ENCODE measurements around the gene TF.

TF gene

GRCh38 chr3:133745981-133746711 lies at the start of gene TF:
TF (plus strand) TSS chr3:133746393; CDS start chr3:133746441, 48 bp downstream.
- no peaks in the 10 kb centered on the region for H3K9me3 ChIP-seq (ENCODE audit: low read depth, low read length)
- no peak for TF ChIP-seq FOXP2 (optimal IDR thresholded peaks at IDR 0.05; ENCODE audit: control extremely low read depth, extremely low read length, insufficient read depth)
- no peak for TF ChIP-seq POLR2AphosphoS5 (IDR thresholded peaks at IDR 0.05; ENCODE audit: borderline replicate concordance, low read depth, low read length)
- no peak for TF ChIP-seq EZH2 (IDR thresholded peaks at IDR 0.05)
- no peaks in the 10 kb centered on the region for H3K36me3 ChIP-seq (ENCODE audit: insufficient read depth, low read length)
- H3K4me3 ChIP-seq, result no peak within 1 kb of the TSS
- H3K9ac ChIP-seq (ENCODE audit: insufficient read length), result no peak within 1 kb of the TSS
- no peak for DNase-seq (ENCODE audit: low read depth, low spot score)
- H3K27ac ChIP-seq, result no peak within 1 kb of the TSS

GRCh38 chr3:133697960-133698359 lies 48.2 kb upstream of the TF start:
- Histone ChIP-seq H3K9ac (ENCODE audit: insufficient read length) (no peak overlapping the region), H3K9me3 (ENCODE audit: low read depth, low read length) (no peaks in the 10 kb centered on the region), H3K36me3 (ENCODE audit: insufficient read depth, low read length) (no peaks in the 10 kb centered on the region), H3K27ac (no peak overlapping the region), H3K4me3 (no peak overlapping the region)
- DNase-seq (ENCODE audit: low read depth, low spot score), result no peak
- TF ChIP-seq FOXP2 (optimal IDR thresholded peaks at IDR 0.05; ENCODE audit: control extremely low read depth, extremely low read length, insufficient read depth), result no peak
- no peak for TF ChIP-seq POLR2AphosphoS5 (IDR thresholded peaks at IDR 0.05; ENCODE audit: borderline replicate concordance, low read depth, low read length)
- no peak for TF ChIP-seq EZH2 (IDR thresholded peaks at IDR 0.05)

- Histone ChIP-seq H3K9me3 (ENCODE audit: low read depth, low read length) (no peaks in the 10 kb centered on the region), H3K4me3 (no peak overlapping the region), H3K27ac (no peak overlapping the region), H3K36me3 (ENCODE audit: insufficient read depth, low read length) (no peaks in the 10 kb centered on the region), H3K9ac (ENCODE audit: insufficient read length) (no peak overlapping the region)
- no peak for TF ChIP-seq FOXP2 (optimal IDR thresholded peaks at IDR 0.05; ENCODE audit: control extremely low read depth, extremely low read length, insufficient read depth)
- TF ChIP-seq EZH2 (IDR thresholded peaks at IDR 0.05), result no peak
- TF ChIP-seq POLR2AphosphoS5 (IDR thresholded peaks at IDR 0.05; ENCODE audit: borderline replicate concordance, low read depth, low read length), result no peak
- no peak for DNase-seq (ENCODE audit: low read depth, low spot score)
These were observed 46.7 kb upstream of the TF start for GRCh38 chr3:133699467-133699866.

DNA sequence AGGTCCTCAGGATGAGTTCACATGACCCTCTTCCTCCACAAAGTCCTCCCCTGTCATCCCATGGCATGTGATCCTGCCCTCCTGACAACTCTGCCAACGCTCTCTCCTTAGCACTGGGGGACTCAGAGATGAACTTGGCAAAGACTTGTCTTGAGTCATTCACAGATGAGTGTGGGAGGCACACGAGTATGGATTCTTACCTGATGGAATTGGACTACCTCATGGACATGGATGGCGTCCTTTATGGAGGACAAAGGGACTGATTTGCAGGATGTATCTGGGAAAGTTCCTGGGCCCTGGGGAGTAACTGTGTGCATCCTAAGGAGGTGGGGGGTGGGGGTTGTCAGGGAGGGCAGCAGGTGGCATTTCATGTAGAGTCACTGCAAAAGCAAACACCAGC lies 46.3 kb upstream of the TF start:
- H3K9me3 ChIP-seq (ENCODE audit: low read depth, low read length), result no peaks in the 10 kb centered on the region
- no peak overlapping the region for H3K27ac ChIP-seq
- H3K4me3 ChIP-seq, result no peak overlapping the region
- no peak overlapping the region for H3K9ac ChIP-seq (ENCODE audit: insufficient read length)
- DNase-seq (ENCODE audit: low read depth, low spot score), result no peak
- TF ChIP-seq POLR2AphosphoS5 (IDR thresholded peaks at IDR 0.05; ENCODE audit: borderline replicate concordance, low read depth, low read length) (no peak), EZH2 (IDR thresholded peaks at IDR 0.05) (no peak), FOXP2 (optimal IDR thresholded peaks at IDR 0.05; ENCODE audit: control extremely low read depth, extremely low read length, insufficient read depth) (no peak)
- H3K36me3 ChIP-seq (ENCODE audit: insufficient read depth, low read length), result no peaks in the 10 kb centered on the region

GRCh38 chr3:133700351-133700750 lies 45.8 kb upstream of the TF start:
- TF ChIP-seq FOXP2 (optimal IDR thresholded peaks at IDR 0.05; ENCODE audit: control extremely low read depth, extremely low read length, insufficient read depth) (no peak), EZH2 (IDR thresholded peaks at IDR 0.05) (no peak), POLR2AphosphoS5 (IDR thresholded peaks at IDR 0.05; ENCODE audit: borderline replicate concordance, low read depth, low read length) (no peak)
- H3K9me3 ChIP-seq (ENCODE audit: low read depth, low read length), result no peaks in the 10 kb centered on the region
- no peak overlapping the region for H3K9ac ChIP-seq (ENCODE audit: insufficient read length)
- no peak overlapping the region for H3K4me3 ChIP-seq
- H3K27ac ChIP-seq, result no peak overlapping the region
- no peak for DNase-seq (ENCODE audit: low read depth, low spot score)
- no peaks in the 10 kb centered on the region for H3K36me3 ChIP-seq (ENCODE audit: insufficient read depth, low read length)

GRCh38 chr3:133701435-133702358 lies 44.5 kb upstream of the TF start:
- no peaks in the 10 kb centered on the region for H3K9me3 ChIP-seq (ENCODE audit: low read depth, low read length)
- TF ChIP-seq POLR2AphosphoS5 (IDR thresholded peaks at IDR 0.05; ENCODE audit: borderline replicate concordance, low read depth, low read length) (no peak), EZH2 (IDR thresholded peaks at IDR 0.05) (no peak), FOXP2 (optimal IDR thresholded peaks at IDR 0.05; ENCODE audit: control extremely low read depth, extremely low read length, insufficient read depth) (no peak)
- no peak overlapping the region for H3K27ac ChIP-seq
- H3K36me3 ChIP-seq (ENCODE audit: insufficient read depth, low read length), result no peaks in the 10 kb centered on the region
- no peak for DNase-seq (ENCODE audit: low read depth, low spot score)
- no peak overlapping the region for H3K4me3 ChIP-seq
- H3K9ac ChIP-seq (ENCODE audit: insufficient read length), result no peak overlapping the region

DNA sequence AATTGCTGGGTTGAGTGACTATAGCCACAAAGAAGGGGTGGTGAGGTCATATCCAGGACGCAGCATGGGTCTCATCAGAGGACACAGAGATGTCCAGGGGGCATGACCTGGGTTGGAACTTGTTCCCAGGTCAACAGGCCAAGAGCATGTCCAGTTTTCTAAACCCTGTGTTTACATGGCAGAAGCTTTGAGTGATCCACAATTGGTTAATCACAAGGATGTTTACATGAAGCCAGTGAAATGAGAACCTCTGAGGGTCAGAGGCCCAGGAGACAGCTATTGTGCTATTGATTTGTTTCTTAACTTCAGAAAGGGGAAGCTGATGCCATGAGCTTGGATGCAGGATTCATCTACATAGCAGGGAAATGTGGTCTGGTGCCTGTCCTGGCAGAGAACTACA lies 42.3 kb upstream of the TF start:
- H3K4me3 ChIP-seq, result no peak overlapping the region

GRCh38 chr3:133706033-133706432 lies 40.2 kb upstream of the TF start:
- Histone ChIP-seq H3K36me3 (ENCODE audit: insufficient read depth, low read length) (no peaks in the 10 kb centered on the region), H3K27ac (no peak overlapping the region), H3K9me3 (ENCODE audit: low read depth, low read length) (no peaks in the 10 kb centered on the region), H3K9ac (ENCODE audit: insufficient read length) (no peak overlapping the region), H3K4me3 (no peak overlapping the region)
- no peak for DNase-seq (ENCODE audit: low read depth, low spot score)
- TF ChIP-seq POLR2AphosphoS5 (IDR thresholded peaks at IDR 0.05; ENCODE audit: borderline replicate concordance, low read depth, low read length), result no peak
- no peak for TF ChIP-seq EZH2 (IDR thresholded peaks at IDR 0.05)
- no peak for TF ChIP-seq FOXP2 (optimal IDR thresholded peaks at IDR 0.05; ENCODE audit: control extremely low read depth, extremely low read length, insufficient read depth)

More for the DNA sequence above, 42.3 kb upstream of the TF start:
- Histone ChIP-seq H3K9me3 (ENCODE audit: low read depth, low read length) (no peaks in the 10 kb centered on the region), H3K36me3 (ENCODE audit: insufficient read depth, low read length) (no peaks in the 10 kb centered on the region), H3K9ac (ENCODE audit: insufficient read length) (no peak overlapping the region), H3K27ac (no peak overlapping the region)
- DNase-seq (ENCODE audit: low read depth, low spot score), result no peak
- TF ChIP-seq FOXP2 (optimal IDR thresholded peaks at IDR 0.05; ENCODE audit: control extremely low read depth, extremely low read length, insufficient read depth) (no peak), POLR2AphosphoS5 (IDR thresholded peaks at IDR 0.05; ENCODE audit: borderline replicate concordance, low read depth, low read length) (no peak), EZH2 (IDR thresholded peaks at IDR 0.05) (no peak)
